Liver (tissue), 9 donors: ENCODE results near the gene FLOT1. TPM values are rescaled to one million over a fixed set of nuclear protein-coding genes. Genes with fewer than 3 reads are reported as not detected.

Experiments used
- DNase-seq: peaks from one replicate; pipeline ENCODE4 v3.0.0-alpha.2; 2017; ENCODE audit warnings: low spot score
- H3K27ac ChIP-seq, 2 donors: one replicate each; pipeline ENCODE4 v1.7.0; 2013; ENCODE audit warnings: inconsistent platforms in 2 of 2, low read length in 2 of 2, control low read depth in 1 of 2, low read depth in 1 of 2, mild to moderate bottlenecking in 1 of 2
- H3K27me3 ChIP-seq, 4 donors: one replicate each; pipeline versions ENCODE4 v1.6.1 to v1.7.0; 2013; ENCODE audit warnings: low read length in 3 of 4, inconsistent platforms in 1 of 4, mild to moderate bottlenecking in 1 of 4, moderate library complexity in 1 of 4; ENCODE audit not compliant: control insufficient read depth in 4 of 4, insufficient read depth in 4 of 4
- H3K36me3 ChIP-seq, 4 donors: one replicate each; pipeline versions ENCODE4 v1.6.1 to v1.7.0; 2013; ENCODE audit warnings: low read length in 3 of 4, mild to moderate bottlenecking in 3 of 4, low read depth in 1 of 4, moderate library complexity in 1 of 4; ENCODE audit not compliant: control insufficient read depth in 4 of 4, insufficient read depth in 3 of 4
- H3K4me1 ChIP-seq, 4 donors: one replicate each; pipeline versions ENCODE4 v1.6.1 to v1.7.0; 2013; ENCODE audit warnings: low read length in 3 of 4, mild to moderate bottlenecking in 3 of 4, moderate library complexity in 1 of 4; ENCODE audit not compliant: control insufficient read depth in 4 of 4, insufficient read depth in 4 of 4
- H3K4me3 ChIP-seq, 3 donors: one replicate each; pipeline versions ENCODE4 v1.6.1 to v1.7.0; 2013; ENCODE audit warnings: low read length in 3 of 3, control low read depth in 1 of 3, low read depth in 1 of 3, mild to moderate bottlenecking in 1 of 3
- H3K9ac ChIP-seq, 2 donors: one replicate each; pipeline ENCODE4 v1.7.0; 2013; ENCODE audit warnings: low read length in 2 of 2, mild to moderate bottlenecking in 2 of 2, moderate library complexity in 2 of 2, control low read depth in 1 of 2, low read depth in 1 of 2
- H3K9me3 ChIP-seq, 4 donors: one replicate each; pipeline versions ENCODE4 v1.6.1 to v1.7.0; 2013; ENCODE audit warnings: low read length in 3 of 4; ENCODE audit not compliant: control insufficient read depth in 4 of 4
- CTCF ChIP-seq: fragments of 150-350 bp; IDR thresholded peaks from 2 replicates; pipeline ENCODE4 v1.5.1; 2017; ENCODE audit warnings: improper control_type of control experiment, low read depth, low read length; ENCODE audit not compliant: missing input control
- EGR1 ChIP-seq, 2 donors: IDR thresholded peaks; 2 replicates each; pipeline ENCODE4 v1.6.1; 2016 to 2018; ENCODE audit warnings: antibody characterized with exemption in 2 of 2, low read depth in 2 of 2
- FOXA1 ChIP-seq: IDR thresholded peaks from 2 replicates; pipeline ENCODE4 v1.6.1; 2016; ENCODE audit warnings: antibody characterized with exemption
- FOXA2 ChIP-seq: IDR thresholded peaks from 2 replicates; pipeline ENCODE4 v1.6.1; 2016; ENCODE audit warnings: antibody characterized with exemption
- GABPA ChIP-seq, 2 donors: IDR thresholded peaks in 1 of 2; conservative IDR thresholded peaks in 1 of 2; 2 replicates each; pipeline ENCODE4 v1.6.1; 2016; ENCODE audit warnings: antibody characterized with exemption in 2 of 2, mild to moderate bottlenecking in 1 of 2, moderate library complexity in 1 of 2
- HNF4A ChIP-seq, 2 donors: conservative IDR thresholded peaks; 2 replicates each; pipeline ENCODE4 v1.6.1; 2016; ENCODE audit warnings: antibody characterized with exemption in 2 of 2, mild to moderate bottlenecking in 2 of 2
- HNF4G ChIP-seq: IDR thresholded peaks from 2 replicates; pipeline ENCODE4 v1.6.1; 2016; ENCODE audit warnings: antibody characterized with exemption
- JUND ChIP-seq, 2 donors: IDR thresholded peaks; 2 replicates each; pipeline ENCODE4 v1.6.1; 2016; ENCODE audit warnings: antibody characterized with exemption in 2 of 2
- NR2F2 ChIP-seq: IDR thresholded peaks from 2 replicates; pipeline ENCODE4 v1.6.1; 2016; ENCODE audit warnings: antibody characterized with exemption
- RAD21 ChIP-seq, 2 donors: IDR thresholded peaks; 2 replicates each; pipeline ENCODE4 v1.6.1; 2016; ENCODE audit warnings: antibody characterized with exemption in 2 of 2, mild to moderate bottlenecking in 2 of 2
- RXRA ChIP-seq, 2 donors: IDR thresholded peaks; 2 replicates each; pipeline ENCODE4 v1.6.1; 2017 to 2018; ENCODE audit warnings: antibody characterized with exemption in 2 of 2, mild to moderate bottlenecking in 1 of 2
- SP1 ChIP-seq: IDR thresholded peaks from 2 replicates; pipeline ENCODE4 v1.6.1; 2018; ENCODE audit warnings: antibody characterized with exemption, mild to moderate bottlenecking
- TAF1 ChIP-seq: conservative IDR thresholded peaks from 2 replicates; pipeline ENCODE4 v1.6.1; 2016; ENCODE audit warnings: antibody characterized with exemption, mild to moderate bottlenecking
- YY1 ChIP-seq: IDR thresholded peaks from 2 replicates; pipeline ENCODE4 v1.6.1; 2016; ENCODE audit warnings: antibody characterized with exemption, mild to moderate bottlenecking
- ZBTB33 ChIP-seq: IDR thresholded peaks from 2 replicates; pipeline ENCODE4 v1.6.1; 2016; ENCODE audit warnings: antibody characterized with exemption
- WGBS: extraction: QIAGEN DNeasy Blood & Tissue Kit; methylation state at CpG from one replicate; pipeline ENCODE4 v1.1.7; 2013; 5-methylcytosine and 5-hydroxymethylcytosine counted together
- polyA plus RNA-seq, 2 donors: library from polyadenylated mRNA; stranded (reverse) in 1 of 2; unstranded in 1 of 2; fragments of 200-250 nt in 1 of 2; fragments of >200 nt in 1 of 2; fragmentation: Nextera tagmentation in 1 of 2; extraction: Ambion mirVana in 1 of 2; gene quantifications; one replicate each; pipeline versions ENCODE4 v1.2.1 to v1.2.3, GENCODE V29; 2013 to 2015
- total RNA-seq, 2 donors: library from RNA; depleted of rRNA; stranded (reverse); fragments of >200 nt; gene quantifications; one replicate each; pipeline ENCODE4 v1.2.3, GENCODE V29; 2014
- TF ChIP-seq, protein P1 (sequence below): IDR thresholded peaks from 2 replicates; pipeline ENCODE4 v1.6.1; 2016; ENCODE audit warnings: antibody characterized with exemption, mild to moderate bottlenecking
- TF ChIP-seq, protein P2 (sequence below): IDR thresholded peaks from 2 replicates; pipeline ENCODE4 v1.6.1; 2016; ENCODE audit warnings: antibody characterized with exemption
- TF ChIP-seq, protein P3 (sequence below): IDR thresholded peaks from 2 replicates; pipeline ENCODE4 v1.6.1; 2016; ENCODE audit warnings: antibody characterized with exemption
- donor health status: healthy.
- donor health status: healthy.
- donor health status: healthy.
- donor health status: healthy.
- donor health status: healthy.

The FLOT1 gene
- total and polyA plus RNA-seq, 4 donors: 38.6 to 99.8 (median 59.5) TPM

DNA sequence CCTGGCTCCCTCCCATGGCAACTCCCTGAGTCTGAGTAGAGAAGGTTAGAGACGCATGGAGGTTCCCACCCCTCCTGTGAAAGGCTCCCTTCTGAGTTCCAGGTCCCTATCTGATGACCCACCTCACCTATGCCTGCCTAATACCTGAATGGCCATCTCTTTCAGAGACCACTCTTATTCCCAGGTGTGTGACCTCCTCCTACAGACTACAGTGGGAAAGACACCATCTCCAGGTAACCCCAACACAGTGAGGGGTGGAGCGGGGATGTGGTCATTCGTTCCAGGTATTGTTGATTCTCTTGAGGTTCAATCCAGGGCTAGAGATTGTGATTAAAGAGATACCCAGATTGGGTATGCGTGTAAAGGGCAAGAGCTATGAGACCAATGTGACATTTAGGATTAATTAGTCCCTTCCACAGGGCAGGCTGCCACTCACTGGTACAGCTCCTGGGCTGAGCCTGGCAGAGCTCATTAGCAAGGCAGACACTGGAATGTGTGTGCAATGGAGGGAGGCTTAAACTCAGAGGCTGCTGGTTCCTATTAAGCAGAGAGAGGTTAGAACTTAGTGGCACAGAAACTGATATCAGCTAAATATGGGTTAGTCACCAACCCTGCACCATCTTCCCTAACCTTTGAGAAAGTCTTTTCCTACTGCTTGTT lies 48.4 kb upstream of the FLOT1 start:
- H3K4me3 ChIP-seq: no peak overlapping the region
- no peaks in the 10 kb centered on the region for H3K9me3 ChIP-seq
- no peaks in the 10 kb centered on the region for H3K4me1 ChIP-seq
- H3K27ac ChIP-seq: no peak overlapping the region
- no peak overlapping the region for H3K9ac ChIP-seq
- no peak for TF ChIP-seq HNF4G
- no peak for TF ChIP-seq EGR1 (IDR thresholded peaks at IDR 0.05; ENCODE audit: low read depth in 2 of 2)
- TF ChIP-seq SP1: no peak
- no peak for TF ChIP-seq RXRA (IDR thresholded peaks at IDR 0.05)
- no peak for TF ChIP-seq GABPA (IDR thresholded peaks at IDR 0.05 in 1 of 2, conservative IDR thresholded peaks at IDR 0.05 in 1 of 2)
- no peak for TF ChIP-seq YY1
- no peak for TF ChIP-seq HNF4A (conservative IDR thresholded peaks at IDR 0.05)
- TF ChIP-seq TAF1: no peak
- TF ChIP-seq FOXA1: no peak
- TF ChIP-seq NR2F2: no peak
- TF ChIP-seq, protein P1, sequence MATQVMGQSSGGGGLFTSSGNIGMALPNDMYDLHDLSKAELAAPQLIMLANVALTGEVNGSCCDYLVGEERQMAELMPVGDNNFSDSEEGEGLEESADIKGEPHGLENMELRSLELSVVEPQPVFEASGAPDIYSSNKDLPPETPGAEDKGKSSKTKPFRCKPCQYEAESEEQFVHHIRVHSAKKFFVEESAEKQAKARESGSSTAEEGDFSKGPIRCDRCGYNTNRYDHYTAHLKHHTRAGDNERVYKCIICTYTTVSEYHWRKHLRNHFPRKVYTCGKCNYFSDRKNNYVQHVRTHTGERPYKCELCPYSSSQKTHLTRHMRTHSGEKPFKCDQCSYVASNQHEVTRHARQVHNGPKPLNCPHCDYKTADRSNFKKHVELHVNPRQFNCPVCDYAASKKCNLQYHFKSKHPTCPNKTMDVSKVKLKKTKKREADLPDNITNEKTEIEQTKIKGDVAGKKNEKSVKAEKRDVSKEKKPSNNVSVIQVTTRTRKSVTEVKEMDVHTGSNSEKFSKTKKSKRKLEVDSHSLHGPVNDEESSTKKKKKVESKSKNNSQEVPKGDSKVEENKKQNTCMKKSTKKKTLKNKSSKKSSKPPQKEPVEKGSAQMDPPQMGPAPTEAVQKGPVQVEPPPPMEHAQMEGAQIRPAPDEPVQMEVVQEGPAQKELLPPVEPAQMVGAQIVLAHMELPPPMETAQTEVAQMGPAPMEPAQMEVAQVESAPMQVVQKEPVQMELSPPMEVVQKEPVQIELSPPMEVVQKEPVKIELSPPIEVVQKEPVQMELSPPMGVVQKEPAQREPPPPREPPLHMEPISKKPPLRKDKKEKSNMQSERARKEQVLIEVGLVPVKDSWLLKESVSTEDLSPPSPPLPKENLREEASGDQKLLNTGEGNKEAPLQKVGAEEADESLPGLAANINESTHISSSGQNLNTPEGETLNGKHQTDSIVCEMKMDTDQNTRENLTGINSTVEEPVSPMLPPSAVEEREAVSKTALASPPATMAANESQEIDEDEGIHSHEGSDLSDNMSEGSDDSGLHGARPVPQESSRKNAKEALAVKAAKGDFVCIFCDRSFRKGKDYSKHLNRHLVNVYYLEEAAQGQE: no peak
- no peak for TF ChIP-seq RAD21 (IDR thresholded peaks at IDR 0.05)
- TF ChIP-seq, protein P2, sequence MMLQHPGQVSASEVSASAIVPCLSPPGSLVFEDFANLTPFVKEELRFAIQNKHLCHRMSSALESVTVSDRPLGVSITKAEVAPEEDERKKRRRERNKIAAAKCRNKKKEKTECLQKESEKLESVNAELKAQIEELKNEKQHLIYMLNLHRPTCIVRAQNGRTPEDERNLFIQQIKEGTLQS: no peak
- TF ChIP-seq FOXA2: no peak
- no peak for TF ChIP-seq JUND (IDR thresholded peaks at IDR 0.05)
- TF ChIP-seq, protein P3, sequence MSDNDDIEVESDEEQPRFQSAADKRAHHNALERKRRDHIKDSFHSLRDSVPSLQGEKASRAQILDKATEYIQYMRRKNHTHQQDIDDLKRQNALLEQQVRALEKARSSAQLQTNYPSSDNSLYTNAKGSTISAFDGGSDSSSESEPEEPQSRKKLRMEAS: no peak
- TF ChIP-seq CTCF: no peak
- TF ChIP-seq ZBTB33: no peak
- H3K36me3 ChIP-seq: no peaks in the 10 kb centered on the region
- no peak for DNase-seq
- 95% methylated on average over 4 of the region's 4 CpGs for WGBS
- no peaks in the 10 kb centered on the region for H3K27me3 ChIP-seq
